ENCODE data around the gene FADS3.
A peak's percentile ranks its signal among the peaks of the same experiment; 100 is the strongest.

FADS3 gene

GRCh38 chr11:61838501-61838900, 52.8 kb downstream of the FADS3 start:
- TF ChIP-seq, protein P1, sequence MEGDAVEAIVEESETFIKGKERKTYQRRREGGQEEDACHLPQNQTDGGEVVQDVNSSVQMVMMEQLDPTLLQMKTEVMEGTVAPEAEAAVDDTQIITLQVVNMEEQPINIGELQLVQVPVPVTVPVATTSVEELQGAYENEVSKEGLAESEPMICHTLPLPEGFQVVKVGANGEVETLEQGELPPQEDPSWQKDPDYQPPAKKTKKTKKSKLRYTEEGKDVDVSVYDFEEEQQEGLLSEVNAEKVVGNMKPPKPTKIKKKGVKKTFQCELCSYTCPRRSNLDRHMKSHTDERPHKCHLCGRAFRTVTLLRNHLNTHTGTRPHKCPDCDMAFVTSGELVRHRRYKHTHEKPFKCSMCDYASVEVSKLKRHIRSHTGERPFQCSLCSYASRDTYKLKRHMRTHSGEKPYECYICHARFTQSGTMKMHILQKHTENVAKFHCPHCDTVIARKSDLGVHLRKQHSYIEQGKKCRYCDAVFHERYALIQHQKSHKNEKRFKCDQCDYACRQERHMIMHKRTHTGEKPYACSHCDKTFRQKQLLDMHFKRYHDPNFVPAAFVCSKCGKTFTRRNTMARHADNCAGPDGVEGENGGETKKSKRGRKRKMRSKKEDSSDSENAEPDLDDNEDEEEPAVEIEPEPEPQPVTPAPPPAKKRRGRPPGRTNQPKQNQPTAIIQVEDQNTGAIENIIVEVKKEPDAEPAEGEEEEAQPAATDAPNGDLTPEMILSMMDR (conservative IDR thresholded peaks at IDR 0.05; ENCODE audit: low read depth, low read length): no peak
- no peak for DNase-seq (ENCODE audit: low read depth)
- no peak overlapping the region for H3K4me3 ChIP-seq (ENCODE audit: low read depth, low read length)

- H3K4me3 ChIP-seq (ENCODE audit: low read depth, low read length): no peak overlapping the region
- no peak for DNase-seq (ENCODE audit: low read depth)
- TF ChIP-seq, protein P1 (conservative IDR thresholded peaks at IDR 0.05; ENCODE audit: low read depth, low read length): no peak
Observed at GRCh38 chr11:61837411-61838005, 53.8 kb downstream of the FADS3 start.

DNA sequence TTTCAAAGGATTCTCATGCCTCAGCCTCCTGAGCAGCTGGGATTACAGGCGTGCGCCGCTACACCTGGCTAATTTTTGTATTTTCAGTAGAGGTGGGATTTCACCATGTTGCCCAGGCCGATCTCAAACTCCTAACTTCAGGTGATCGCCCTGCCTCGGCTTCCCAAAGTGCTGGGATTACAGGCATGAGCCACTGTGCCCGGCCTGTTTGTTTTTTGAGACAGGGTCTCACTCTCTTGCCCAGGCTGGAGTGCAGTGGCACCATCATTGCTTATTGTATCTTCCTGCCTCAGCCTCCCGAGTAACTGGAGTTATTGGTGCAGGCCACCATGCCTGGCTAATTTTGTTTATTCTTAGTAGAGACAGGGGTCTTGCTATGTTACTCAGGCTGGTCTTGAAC, 55.2 kb downstream of the FADS3 start:
- no peak overlapping the region for H3K4me3 ChIP-seq (ENCODE audit: low read depth, low read length)
- TF ChIP-seq, protein P1 (conservative IDR thresholded peaks at IDR 0.05; ENCODE audit: low read depth, low read length): no peak
- no peak for DNase-seq (ENCODE audit: low read depth)

GRCh38 chr11:61834278-61835048, 56.9 kb downstream of the FADS3 start:
- TF ChIP-seq, protein P1 (conservative IDR thresholded peaks at IDR 0.05; ENCODE audit: low read depth, low read length): no peak
- no peak overlapping the region for H3K4me3 ChIP-seq (ENCODE audit: low read depth, low read length)
- DNase-seq (ENCODE audit: low read depth): peak; percentile 80

GRCh38 chr11:61833926-61834277, 57.4 kb downstream of the FADS3 start:
- TF ChIP-seq, protein P1 (conservative IDR thresholded peaks at IDR 0.05; ENCODE audit: low read depth, low read length): no peak
- H3K4me3 ChIP-seq (ENCODE audit: low read depth, low read length): no peak overlapping the region
- no peak for DNase-seq (ENCODE audit: low read depth)

DNA sequence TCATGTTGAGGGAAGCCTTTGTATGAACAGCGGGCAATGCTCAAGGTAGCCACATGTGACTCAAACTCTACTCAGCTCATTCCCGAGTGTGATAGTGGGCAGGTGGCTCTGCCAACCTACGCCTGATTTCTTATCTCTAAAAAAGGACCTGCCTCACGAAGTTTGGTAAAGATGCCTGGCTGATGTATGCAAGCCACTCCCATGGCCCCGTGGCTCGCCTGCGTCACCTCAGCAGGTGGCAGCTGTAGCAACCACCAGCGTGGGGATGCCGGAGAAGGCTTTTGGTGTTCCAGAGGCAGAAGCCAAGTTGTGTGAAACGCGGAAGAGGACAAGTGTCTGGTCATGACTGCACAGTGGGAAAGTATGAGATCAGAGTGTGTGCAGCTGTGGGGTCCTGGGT, 57.9 kb downstream of the FADS3 start:
- H3K4me3 ChIP-seq (ENCODE audit: low read depth, low read length): no peak overlapping the region
- DNase-seq (ENCODE audit: low read depth): no peak
- TF ChIP-seq, protein P1 (conservative IDR thresholded peaks at IDR 0.05; ENCODE audit: low read depth, low read length): no peak

DNA sequence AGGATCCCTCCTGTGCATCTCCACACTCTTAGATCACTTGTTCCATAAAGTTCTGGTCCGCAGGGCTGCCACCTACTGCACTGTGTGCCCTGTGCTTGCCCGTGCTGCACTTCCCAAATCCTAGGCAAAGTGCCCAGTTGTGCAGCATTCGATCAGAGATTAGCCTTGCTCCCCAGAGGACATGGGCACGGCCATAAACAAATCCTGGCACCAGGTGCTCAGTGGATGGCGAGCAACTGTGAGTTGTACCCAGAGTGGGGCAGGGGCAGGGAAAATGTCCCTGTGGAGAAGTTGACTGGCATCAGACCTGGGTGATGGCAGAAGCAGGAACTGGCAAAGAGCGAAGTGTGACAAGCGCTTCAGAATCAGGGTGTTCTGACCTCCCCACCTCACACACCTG, 58.6 kb downstream of the FADS3 start:
- TF ChIP-seq, protein P1 (conservative IDR thresholded peaks at IDR 0.05; ENCODE audit: low read depth, low read length): no peak
- no peak for DNase-seq (ENCODE audit: low read depth)
- no peak overlapping the region for H3K4me3 ChIP-seq (ENCODE audit: low read depth, low read length)
